ENCODE data around the gene EVA1C.
"Not testable (repeated sequence)": the region's sequence is repeated elsewhere in the genome, so short reads cannot be mapped to it uniquely, and the experiment has no call there.

Gene EVA1C

DNA sequence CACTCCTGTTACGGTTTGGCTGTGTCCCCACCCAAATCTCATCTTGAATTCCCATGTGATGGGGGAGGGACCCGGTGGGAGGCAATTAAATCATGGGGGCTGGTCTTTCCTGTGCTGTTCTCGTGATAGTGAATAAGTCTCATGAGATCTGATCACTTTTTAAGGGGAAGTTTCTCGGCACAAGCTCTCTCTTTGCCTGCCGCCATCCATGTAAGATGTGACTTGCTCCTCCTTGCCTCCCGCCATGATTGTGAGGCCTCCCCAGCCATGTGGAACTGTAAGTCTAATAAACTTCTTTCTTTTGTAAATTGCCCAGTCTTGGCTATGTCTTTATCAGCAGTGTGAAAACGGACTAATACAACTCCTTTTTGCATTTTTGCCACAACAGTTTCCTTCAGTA lies 118.3 kb downstream of the EVA1C start:
- not testable (repeated sequence) for DNase-seq (ENCODE audit: low read depth)

DNA sequence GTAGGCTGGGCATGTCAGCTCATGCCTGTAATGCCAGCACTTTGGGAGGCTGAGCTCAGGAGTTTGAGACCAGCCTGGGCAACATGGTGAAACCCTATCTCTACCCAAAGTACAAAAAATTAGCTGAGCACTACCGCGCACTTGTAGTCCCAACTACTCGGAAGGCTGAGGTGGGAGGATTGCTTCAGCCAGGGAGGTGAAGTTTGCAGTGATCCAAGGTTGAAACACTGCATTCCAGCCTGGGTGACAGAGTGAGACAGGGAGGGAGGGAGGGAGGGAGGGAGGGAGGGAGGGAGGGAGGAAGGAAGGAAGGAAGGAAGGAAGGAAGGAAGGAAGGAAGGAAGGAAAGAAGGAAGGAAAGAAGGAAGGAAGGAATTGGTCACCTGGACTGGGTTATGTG lies 119.1 kb downstream of the EVA1C start:
- not testable (repeated sequence) for DNase-seq (ENCODE audit: low read depth)

- no peak for DNase-seq (ENCODE audit: low read depth)
Observed at GRCh38 chr21:32532636-32533035, 120.1 kb downstream of the EVA1C start.

DNA sequence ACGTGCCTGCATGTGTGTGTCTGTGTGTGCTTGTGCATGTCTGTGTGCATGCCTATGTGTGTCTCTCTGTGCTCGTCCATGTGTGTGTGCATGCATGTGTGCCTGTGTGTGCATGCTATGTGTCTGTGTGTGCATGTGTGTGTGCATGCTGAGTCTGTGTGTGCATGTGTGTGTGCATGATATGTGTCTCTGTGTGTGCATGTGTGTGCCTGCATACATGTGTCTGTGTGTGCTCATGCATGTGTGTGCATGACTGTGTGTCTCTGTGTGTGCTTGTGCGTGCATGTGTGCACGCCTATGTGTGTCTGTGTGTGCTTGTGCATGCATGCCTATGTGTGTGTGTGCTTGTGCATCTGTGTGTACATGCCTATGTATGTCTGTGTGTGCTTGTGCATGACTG lies 120.5 kb downstream of the EVA1C start:
- no peak for DNase-seq (ENCODE audit: low read depth)

- no peak for DNase-seq (ENCODE audit: low read depth)
Observed at GRCh38 chr21:32533611-32534010, 121.1 kb downstream of the EVA1C start.

GRCh38 chr21:32534113-32534512 lies 121.6 kb downstream of the EVA1C start:
- DNase-seq (ENCODE audit: low read depth), result no peak

GRCh38 chr21:32535612-32536011 lies 123.1 kb downstream of the EVA1C start:
- DNase-seq (ENCODE audit: low read depth), result no peak

- DNase-seq (ENCODE audit: low read depth), result no peak
Observed at GRCh38 chr21:32537569-32537881, 125.0 kb downstream of the EVA1C start.

DNA sequence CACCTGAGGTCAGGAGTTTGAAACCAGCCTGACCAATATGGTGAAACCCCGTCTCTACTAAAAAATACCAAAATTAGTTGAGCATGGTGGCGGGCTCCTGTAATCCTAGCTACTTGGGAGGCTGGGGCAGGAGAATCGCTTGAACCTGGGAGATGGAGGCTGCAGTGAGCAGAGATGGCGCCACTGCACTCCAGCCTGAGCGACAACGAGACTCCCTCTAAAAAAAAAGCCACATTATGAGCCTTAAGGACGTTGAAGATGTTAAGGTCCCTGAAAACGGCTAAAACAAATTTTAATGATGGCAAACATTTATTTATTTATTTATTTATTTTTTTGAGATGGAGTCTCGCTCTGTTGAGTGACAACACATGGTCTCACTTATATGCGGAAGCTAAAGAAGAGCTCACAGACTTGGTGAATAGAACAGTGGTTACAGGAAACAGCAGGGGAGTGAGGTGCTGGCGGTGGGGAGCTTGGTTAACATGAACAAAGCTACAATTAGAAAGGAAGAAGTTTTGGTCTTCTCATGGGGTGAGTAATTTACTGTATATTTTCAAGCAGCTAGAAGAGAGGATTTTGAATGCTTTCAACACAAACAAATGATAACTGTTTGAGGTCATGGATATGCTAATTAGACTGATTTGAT lies 125.8 kb downstream of the EVA1C start:
- DNase-seq (ENCODE audit: low read depth), result no peak

- no peak for DNase-seq (ENCODE audit: low read depth)
Observed at GRCh38 chr21:32539378-32539777, 126.9 kb downstream of the EVA1C start.

DNA sequence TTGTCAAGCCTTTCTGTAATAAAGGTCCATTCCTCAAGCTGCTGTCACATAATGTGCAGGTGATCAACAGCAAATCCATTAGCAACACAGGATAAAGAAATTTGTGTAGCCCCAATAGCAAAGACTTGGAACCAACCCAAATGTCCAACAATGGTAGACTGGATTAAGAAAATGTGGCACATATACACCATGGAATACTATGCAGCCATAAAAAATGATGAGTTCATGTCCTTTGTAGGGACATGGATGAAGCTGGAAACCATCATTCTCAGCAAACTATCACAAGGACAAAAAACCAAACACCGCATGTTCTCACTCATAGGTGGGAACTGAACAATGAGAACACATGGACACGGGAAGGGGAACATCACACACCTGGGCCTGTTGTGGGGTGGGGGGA lies 130.6 kb downstream of the EVA1C start:
- DNase-seq (ENCODE audit: low read depth), result not testable (repeated sequence)

GRCh38 chr21:32543975-32544374 lies 131.5 kb downstream of the EVA1C start:
- no peak for DNase-seq (ENCODE audit: low read depth)

DNA sequence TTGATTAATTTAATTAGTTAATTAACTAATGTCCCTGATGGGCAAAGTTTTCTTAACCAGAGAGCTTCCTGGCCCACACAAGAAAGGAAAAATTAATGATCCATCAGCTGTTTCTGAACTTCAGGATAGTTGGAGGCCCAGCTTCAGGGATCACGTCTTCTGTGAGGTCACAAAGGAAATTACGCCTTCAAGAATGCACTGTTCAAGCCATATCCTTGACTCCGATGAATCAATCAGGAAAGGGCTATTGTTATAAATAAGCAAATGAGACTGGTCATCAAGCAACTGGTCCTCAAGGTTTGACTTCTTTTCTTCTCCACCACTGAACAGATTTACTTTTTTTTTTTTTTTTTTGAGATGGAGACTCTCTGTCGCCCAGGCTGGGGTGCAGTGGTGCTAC lies 132.2 kb downstream of the EVA1C start:
- no peak for DNase-seq (ENCODE audit: low read depth)

DNA sequence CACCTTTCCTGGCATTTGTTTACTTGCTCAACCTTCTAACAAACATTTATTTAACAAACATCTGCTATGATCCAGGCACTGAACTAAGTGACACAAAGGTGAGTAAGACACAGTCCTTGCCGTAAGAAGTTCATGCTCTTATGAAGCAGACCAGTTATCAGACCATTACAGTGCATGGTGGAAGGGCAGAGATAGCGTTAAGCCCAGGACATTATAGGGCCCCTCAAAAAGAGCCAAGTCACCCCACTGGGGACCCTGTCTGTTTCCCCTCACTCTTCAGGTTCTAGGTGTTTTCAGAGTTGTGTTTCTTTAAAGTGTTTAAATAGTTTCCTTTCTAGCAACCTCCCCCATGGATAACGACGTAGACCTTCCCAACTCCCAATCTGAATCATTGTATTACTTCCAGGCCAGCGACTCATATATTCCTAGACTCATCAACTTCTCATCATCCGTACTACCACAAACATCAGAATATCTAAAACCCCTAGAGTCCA lies 133.5 kb downstream of the EVA1C start:
- peak; percentile 5 for DNase-seq (ENCODE audit: low read depth)

GRCh38 chr21:32547018-32547417 lies 134.5 kb downstream of the EVA1C start:
- DNase-seq (ENCODE audit: low read depth), result no peak

DNA sequence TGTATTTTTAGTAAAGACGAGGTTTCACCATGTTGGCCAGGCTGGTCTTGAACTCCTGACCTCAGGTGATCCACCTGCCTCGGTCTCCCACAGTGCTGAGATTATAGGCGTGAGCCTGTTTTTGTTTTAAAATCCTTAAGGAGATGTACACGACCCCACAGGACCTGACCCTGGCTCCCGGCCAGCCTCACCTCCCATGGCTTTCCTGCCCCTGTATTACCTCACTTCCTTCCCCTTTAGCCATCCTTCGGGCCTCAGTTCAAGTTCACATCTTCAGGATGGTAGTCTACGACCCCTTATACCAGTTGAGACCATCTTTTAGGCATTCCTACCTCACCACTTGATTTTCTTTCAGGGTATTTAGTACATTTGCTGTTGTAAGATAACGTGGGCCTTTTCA lies 136.5 kb downstream of the EVA1C start:
- no peak for DNase-seq (ENCODE audit: low read depth)

DNA sequence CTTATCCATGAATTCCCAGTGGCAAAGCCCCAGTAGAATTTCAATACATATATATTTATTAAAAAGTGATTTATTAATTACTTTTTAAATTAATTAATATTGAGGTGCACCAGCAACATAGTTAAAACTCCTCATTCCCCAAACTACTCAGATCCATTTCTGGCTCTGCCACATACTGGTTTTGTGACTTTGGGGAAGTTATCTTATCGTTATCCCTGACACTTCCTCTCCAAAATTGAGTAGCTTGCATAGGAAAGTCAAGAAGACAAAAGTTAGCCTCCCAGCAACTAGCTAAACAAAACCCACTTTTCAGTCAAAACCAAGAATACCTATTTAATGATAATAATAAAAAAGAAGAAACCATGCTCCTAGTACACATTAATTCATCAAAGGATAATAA lies 136.9 kb downstream of the EVA1C start:
- DNase-seq (ENCODE audit: low read depth), result no peak

- no peak for DNase-seq (ENCODE audit: low read depth)
Observed at GRCh38 chr21:32549886-32550285, 137.4 kb downstream of the EVA1C start.

DNA sequence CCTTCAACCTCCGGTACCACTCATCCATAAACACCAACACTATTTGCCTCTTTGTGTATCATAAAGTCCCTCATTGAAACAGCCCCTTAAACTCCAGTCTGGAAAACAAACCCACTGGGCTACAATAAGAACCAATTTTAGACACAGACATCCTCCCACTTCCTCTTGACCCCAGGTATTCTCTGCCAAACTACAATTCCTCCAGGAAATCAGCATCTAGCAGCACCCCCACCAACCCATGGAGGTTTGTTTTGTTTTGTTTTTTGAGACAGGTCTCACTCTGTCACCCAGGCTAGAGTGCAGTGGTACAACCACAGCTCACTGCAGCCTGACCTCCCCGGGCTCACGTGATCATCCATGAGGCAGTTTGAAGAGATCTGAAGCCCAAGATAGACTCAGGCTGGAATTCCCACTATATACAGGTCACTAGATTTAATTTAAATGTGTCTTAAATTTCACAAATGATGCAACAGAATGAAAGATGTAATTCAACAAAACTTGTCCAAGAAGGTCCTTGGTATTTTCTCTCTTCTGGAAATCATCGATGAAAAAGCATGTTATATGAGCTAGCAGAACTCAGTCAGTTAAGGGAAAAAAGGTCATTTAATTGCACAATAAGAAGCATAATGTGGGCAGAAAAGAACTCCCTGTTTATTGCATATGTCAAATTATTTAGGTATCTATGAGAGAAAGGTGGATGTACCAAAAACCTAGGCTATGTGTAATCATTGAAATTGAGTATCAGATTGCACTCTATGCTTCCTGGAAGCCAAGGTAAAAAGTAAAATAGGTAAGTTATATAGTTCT lies 142.5 kb downstream of the EVA1C start:
- no peak for DNase-seq (ENCODE audit: low read depth)

DNA sequence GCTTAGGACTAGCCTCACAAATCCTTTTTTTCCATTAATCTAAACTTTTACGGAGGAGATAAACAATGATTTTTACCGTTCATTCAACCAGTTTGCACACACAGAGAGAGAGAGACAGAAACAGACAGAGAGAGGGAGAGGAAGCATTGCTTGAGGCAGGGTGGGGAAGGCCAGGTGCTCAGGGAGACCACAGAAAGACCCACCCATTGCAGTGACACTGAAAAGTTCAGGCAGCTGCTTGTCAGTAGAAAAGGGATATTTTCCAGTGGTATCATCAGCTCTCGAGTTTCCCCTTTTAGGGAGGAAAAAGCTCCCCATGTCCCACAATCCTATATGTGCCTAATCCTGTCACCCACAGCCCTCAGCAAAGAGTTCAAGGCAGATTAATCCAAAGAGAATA lies 145.6 kb downstream of the EVA1C start:
- DNase-seq (ENCODE audit: low read depth), result no peak

- no peak for DNase-seq (ENCODE audit: low read depth)
Observed at GRCh38 chr21:32559006-32559610, 146.6 kb downstream of the EVA1C start.

DNA sequence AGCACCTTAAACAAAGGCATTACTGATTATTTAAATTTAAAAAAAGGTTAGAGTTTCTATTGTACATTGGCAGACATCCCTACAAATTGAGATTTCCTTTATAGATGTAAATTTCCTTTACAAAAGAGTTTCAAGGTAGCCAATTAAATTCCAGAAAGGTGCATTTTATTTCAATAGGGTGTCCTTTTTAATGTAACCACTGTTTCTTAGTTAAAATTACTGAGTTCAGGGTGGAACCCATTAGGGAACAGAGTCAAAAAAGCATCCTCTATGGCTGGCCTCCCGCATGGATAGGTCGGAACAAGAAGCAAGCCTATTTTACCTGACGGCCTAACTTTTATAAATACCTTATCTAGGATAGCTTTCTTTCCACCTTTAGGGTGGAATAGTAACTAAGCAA lies 148.4 kb downstream of the EVA1C start:
- no peak for DNase-seq (ENCODE audit: low read depth)

DNA sequence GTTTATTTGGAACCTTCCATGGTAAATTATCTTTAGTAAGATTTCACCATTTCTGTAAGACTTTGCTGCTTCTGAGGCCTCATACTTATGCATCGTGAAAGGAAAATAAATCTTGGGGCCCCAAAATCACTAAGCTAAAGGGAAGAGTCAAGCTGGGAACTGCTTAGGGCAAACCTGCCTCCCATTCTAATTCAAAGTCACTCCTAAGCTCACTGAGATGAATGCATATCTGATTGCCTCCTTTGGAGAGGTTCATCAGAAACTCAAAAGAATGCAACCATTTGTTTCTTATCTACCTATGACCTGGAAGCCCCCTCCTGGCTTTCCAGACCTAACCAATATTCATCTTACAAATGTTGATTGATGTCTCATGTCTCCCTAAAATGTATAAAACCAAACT lies 149.0 kb downstream of the EVA1C start:
- DNase-seq (ENCODE audit: low read depth), result not testable (repeated sequence)

Data from amniotic epithelial cell (primary cell).